ENCODE measurements around the gene TESPA1.

TESPA1 gene

DNA sequence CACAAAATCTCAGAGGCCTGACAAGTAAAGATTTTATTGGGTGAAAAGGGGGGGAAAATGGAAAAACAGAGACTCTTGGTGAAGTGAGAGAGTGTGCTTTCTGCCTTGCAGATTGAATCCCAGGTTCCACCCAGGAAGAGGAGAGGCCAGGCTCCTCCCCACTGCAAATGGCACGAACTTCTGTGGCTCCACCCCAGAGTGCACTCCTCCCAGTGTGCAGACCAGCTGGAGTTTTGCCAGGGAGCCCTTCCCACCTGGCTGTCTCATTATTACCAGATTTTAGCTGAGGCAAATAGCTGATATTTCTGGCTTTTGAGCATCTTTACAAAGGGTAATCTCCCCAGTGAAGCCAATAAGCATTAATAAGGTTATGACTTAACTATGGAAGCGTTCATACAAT, 51.9 kb downstream of the TESPA1 start:
- H4K20me1 ChIP-seq (ENCODE audit: insufficient read depth, low read length), result no peaks in the 10 kb centered on the region
- no peaks in the 10 kb centered on the region for H3F3A ChIP-seq (ENCODE audit: insufficient read depth, low read length)
- no peak overlapping the region for H3K4me3 ChIP-seq (ENCODE audit: low read length)
- H3K9me2 ChIP-seq (replicated peaks; ENCODE audit: insufficient read depth, low read length), result no peaks in the 10 kb centered on the region
- no peak overlapping the region for H3K4me2 ChIP-seq (ENCODE audit: low read depth, low read length)
- H3K27me3 ChIP-seq (replicated peaks; ENCODE audit: insufficient read depth, low read length), result no peaks in the 10 kb centered on the region
- no peak overlapping the region for H3K9ac ChIP-seq (ENCODE audit: low read length)
- H2AFZ ChIP-seq (ENCODE audit: low read length), result no peak overlapping the region
- H3K79me2 ChIP-seq (ENCODE audit: low read length), result no peaks in the 10 kb centered on the region
- no peak for DNase-seq
- no peak overlapping the region for H3K27ac ChIP-seq (ENCODE audit: low read length)
- TF ChIP-seq, protein P1, sequence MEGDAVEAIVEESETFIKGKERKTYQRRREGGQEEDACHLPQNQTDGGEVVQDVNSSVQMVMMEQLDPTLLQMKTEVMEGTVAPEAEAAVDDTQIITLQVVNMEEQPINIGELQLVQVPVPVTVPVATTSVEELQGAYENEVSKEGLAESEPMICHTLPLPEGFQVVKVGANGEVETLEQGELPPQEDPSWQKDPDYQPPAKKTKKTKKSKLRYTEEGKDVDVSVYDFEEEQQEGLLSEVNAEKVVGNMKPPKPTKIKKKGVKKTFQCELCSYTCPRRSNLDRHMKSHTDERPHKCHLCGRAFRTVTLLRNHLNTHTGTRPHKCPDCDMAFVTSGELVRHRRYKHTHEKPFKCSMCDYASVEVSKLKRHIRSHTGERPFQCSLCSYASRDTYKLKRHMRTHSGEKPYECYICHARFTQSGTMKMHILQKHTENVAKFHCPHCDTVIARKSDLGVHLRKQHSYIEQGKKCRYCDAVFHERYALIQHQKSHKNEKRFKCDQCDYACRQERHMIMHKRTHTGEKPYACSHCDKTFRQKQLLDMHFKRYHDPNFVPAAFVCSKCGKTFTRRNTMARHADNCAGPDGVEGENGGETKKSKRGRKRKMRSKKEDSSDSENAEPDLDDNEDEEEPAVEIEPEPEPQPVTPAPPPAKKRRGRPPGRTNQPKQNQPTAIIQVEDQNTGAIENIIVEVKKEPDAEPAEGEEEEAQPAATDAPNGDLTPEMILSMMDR (IDR thresholded peaks at IDR 0.05; ENCODE audit: low read length), result no peak
- TF ChIP-seq EZH2 (optimal IDR thresholded peaks at IDR 0.05; ENCODE audit: low read depth, low read length), result no peak
- TF ChIP-seq EZH2phosphoT487 (IDR thresholded peaks at IDR 0.05; ENCODE audit: low read length), result no peak
- peaks cover 26% of the 10 kb centered on the region for H3K4me1 ChIP-seq (ENCODE audit: low read length)
- no peaks in the 10 kb centered on the region for H3K36me3 ChIP-seq (replicated peaks; ENCODE audit: insufficient read depth, low read length)
- no peaks in the 10 kb centered on the region for H3K9me3 ChIP-seq (replicated peaks; ENCODE audit: insufficient read depth, low read length)

DNA sequence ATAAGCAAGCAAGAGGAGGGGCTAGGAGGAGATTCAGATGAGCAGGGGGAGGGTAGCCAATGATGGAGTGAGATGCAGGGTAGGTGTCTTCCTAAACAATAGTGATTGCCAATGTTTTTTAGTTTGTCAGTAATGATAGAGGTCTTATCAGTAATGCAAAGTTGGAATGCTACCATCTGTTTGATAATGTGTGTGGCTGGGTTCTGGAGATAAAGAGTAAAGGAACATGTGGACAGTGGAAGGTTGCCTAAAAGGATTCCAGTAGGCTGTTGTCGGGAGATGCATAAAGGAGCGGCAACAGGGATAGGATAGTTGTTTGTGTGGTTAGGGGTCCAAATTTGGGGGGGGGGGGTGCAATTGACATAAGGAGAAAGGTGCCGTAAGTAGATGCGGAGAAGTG, 52.5 kb downstream of the TESPA1 start:
- no peak for TF ChIP-seq EZH2 (optimal IDR thresholded peaks at IDR 0.05; ENCODE audit: low read depth, low read length)
- no peak for TF ChIP-seq EZH2phosphoT487 (IDR thresholded peaks at IDR 0.05; ENCODE audit: low read length)
- TF ChIP-seq, protein P1 (IDR thresholded peaks at IDR 0.05; ENCODE audit: low read length), result no peak
- H3K27ac ChIP-seq (ENCODE audit: low read length), result no peak overlapping the region
- no peak overlapping the region for H2AFZ ChIP-seq (ENCODE audit: low read length)
- H3K27me3 ChIP-seq (replicated peaks; ENCODE audit: insufficient read depth, low read length), result no peaks in the 10 kb centered on the region
- no peaks in the 10 kb centered on the region for H4K20me1 ChIP-seq (ENCODE audit: insufficient read depth, low read length)
- no peaks in the 10 kb centered on the region for H3F3A ChIP-seq (ENCODE audit: insufficient read depth, low read length)
- H3K4me3 ChIP-seq (ENCODE audit: low read length), result no peak overlapping the region
- H3K9ac ChIP-seq (ENCODE audit: low read length), result no peak overlapping the region
- H3K4me1 ChIP-seq (ENCODE audit: low read length), result peaks cover 26% of the 10 kb centered on the region
- H3K4me2 ChIP-seq (ENCODE audit: low read depth, low read length), result no peak overlapping the region
- H3K36me3 ChIP-seq (replicated peaks; ENCODE audit: insufficient read depth, low read length), result no peaks in the 10 kb centered on the region
- no peaks in the 10 kb centered on the region for H3K9me2 ChIP-seq (replicated peaks; ENCODE audit: insufficient read depth, low read length)
- H3K79me2 ChIP-seq (ENCODE audit: low read length), result no peaks in the 10 kb centered on the region
- DNase-seq, result no peak
- no peaks in the 10 kb centered on the region for H3K9me3 ChIP-seq (replicated peaks; ENCODE audit: insufficient read depth, low read length)

DNA sequence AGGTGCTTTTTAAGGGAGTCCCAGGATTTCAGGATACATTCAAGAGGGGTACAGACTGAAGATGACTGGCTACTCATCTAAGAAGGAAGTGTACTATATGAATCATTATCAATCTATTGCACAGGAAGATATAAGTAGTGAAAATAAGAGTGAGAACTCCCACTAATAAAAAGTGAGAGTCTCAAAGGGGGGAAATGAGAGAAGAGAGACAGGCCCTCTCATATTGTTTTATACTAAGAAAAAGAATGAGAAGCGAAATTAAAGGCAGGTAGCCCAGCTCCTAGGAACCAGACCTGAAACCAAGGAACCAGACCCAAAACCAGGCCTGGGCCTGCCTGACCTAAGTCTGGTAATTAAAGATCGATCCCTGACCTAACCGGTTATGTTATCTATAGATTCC, 54.6 kb downstream of the TESPA1 start:
- no peaks in the 10 kb centered on the region for H4K20me1 ChIP-seq (ENCODE audit: insufficient read depth, low read length)
- H3K4me2 ChIP-seq (ENCODE audit: low read depth, low read length), result no peak overlapping the region
- no peak overlapping the region for H3K9ac ChIP-seq (ENCODE audit: low read length)
- no peak overlapping the region for H3K27ac ChIP-seq (ENCODE audit: low read length)
- H3K9me2 ChIP-seq (replicated peaks; ENCODE audit: insufficient read depth, low read length), result no peaks in the 10 kb centered on the region
- DNase-seq, result no peak
- no peaks in the 10 kb centered on the region for H3K79me2 ChIP-seq (ENCODE audit: low read length)
- no peak overlapping the region for H2AFZ ChIP-seq (ENCODE audit: low read length)
- H3F3A ChIP-seq (ENCODE audit: insufficient read depth, low read length), result no peaks in the 10 kb centered on the region
- H3K4me3 ChIP-seq (ENCODE audit: low read length), result no peak overlapping the region
- H3K4me1 ChIP-seq (ENCODE audit: low read length), result peaks cover 18% of the 10 kb centered on the region
- H3K27me3 ChIP-seq (replicated peaks; ENCODE audit: insufficient read depth, low read length), result no peaks in the 10 kb centered on the region
- no peaks in the 10 kb centered on the region for H3K36me3 ChIP-seq (replicated peaks; ENCODE audit: insufficient read depth, low read length)
- no peak for TF ChIP-seq EZH2 (optimal IDR thresholded peaks at IDR 0.05; ENCODE audit: low read depth, low read length)
- TF ChIP-seq EZH2phosphoT487 (IDR thresholded peaks at IDR 0.05; ENCODE audit: low read length), result no peak
- TF ChIP-seq, protein P1 (IDR thresholded peaks at IDR 0.05; ENCODE audit: low read length), result no peak
- H3K9me3 ChIP-seq (replicated peaks; ENCODE audit: insufficient read depth, low read length), result no peaks in the 10 kb centered on the region

Data from MM.1S (cell line).